HepG2 (cell line): ENCODE measurements around the gene HCRT. TPM values are rescaled to one million over a fixed set of nuclear protein-coding genes. Genes with fewer than 3 reads are reported as not detected.

Experiments used
- GATAD2A ChIP-seq: IDR thresholded peaks from 2 replicates; pipeline ENCODE4 v1.6.1; 2016
- HNF4G ChIP-seq, 2 experiments: sonication (generic) in 1 of 2; formaldehyde crosslinking in 1 of 2; IDR thresholded peaks; 2 replicates each; pipeline versions ENCODE4 v1.4.0 to v1.6.1; 2011 to 2020; ENCODE audit warnings: borderline replicate concordance in 2 of 2, low read depth in 2 of 2, mild to moderate bottlenecking in 2 of 2, low read length in 1 of 2, missing genetic modification reagents in 1 of 2, moderate library complexity in 1 of 2
- MAFF ChIP-seq: IDR thresholded peaks from 2 replicates; pipeline ENCODE4 v1.6.1; 2011; ENCODE audit warnings: low read depth, low read length, improper control_type of control experiment
- MLLT10 ChIP-seq: sonication (generic); formaldehyde crosslinking; IDR thresholded peaks from 2 replicates; pipeline ENCODE4 v1.4.0; 2020; ENCODE audit warnings: missing genetic modification reagents
- MTA3 ChIP-seq: sonication (generic); formaldehyde crosslinking; IDR thresholded peaks from 2 replicates; pipeline ENCODE4 v1.4.0; 2020; ENCODE audit warnings: missing genetic modification reagents
- NFIC ChIP-seq: IDR thresholded peaks from 2 replicates; pipeline ENCODE4 v1.6.1; 2012; ENCODE audit warnings: mild to moderate bottlenecking, low read length, inconsistent platforms
- NR2F2 ChIP-seq: IDR thresholded peaks from 2 replicates; pipeline ENCODE4 v1.6.1; 2012; ENCODE audit warnings: low read depth, inconsistent platforms, borderline replicate concordance
- RAD51 ChIP-seq: fragments of 450-650 bp; IDR thresholded peaks from 2 replicates; pipeline ENCODE4 v1.6.1; 2016; ENCODE audit warnings: borderline replicate concordance
- RBM22 ChIP-seq: fragments of 200-400 bp; formaldehyde crosslinking; optimal IDR thresholded peaks from 2 replicates; pipeline ENCODE3; 2017; ENCODE audit warnings: mild to moderate bottlenecking, low read length, moderate library complexity
- SMAD1 ChIP-seq: sonication (generic); formaldehyde crosslinking; IDR thresholded peaks from 2 replicates; pipeline ENCODE4 v1.4.0; 2020; ENCODE audit warnings: missing genetic modification reagents, low read depth, mild to moderate bottlenecking, borderline replicate concordance
- ZBTB20 ChIP-seq: sonication (generic); formaldehyde crosslinking; IDR thresholded peaks from 2 replicates; pipeline ENCODE4 v1.8.1; 2023; ENCODE audit warnings: missing genetic modification reagents, low read depth, mild to moderate bottlenecking, borderline replicate concordance
- ZNF143 ChIP-seq: sonication (generic); formaldehyde crosslinking; IDR thresholded peaks from 2 replicates; pipeline ENCODE4 v1.4.0; 2020; ENCODE audit warnings: missing genetic modification reagents
- ZNF543 ChIP-seq: sonication (generic); formaldehyde crosslinking; IDR thresholded peaks from 2 replicates; pipeline ENCODE4 v1.4.0; 2020; ENCODE audit warnings: mild to moderate bottlenecking, missing genetic modification reagents
- ZNF563 ChIP-seq: sonication (generic); formaldehyde crosslinking; IDR thresholded peaks from 2 replicates; pipeline ENCODE4 v1.8.0; 2022; ENCODE audit warnings: mild to moderate bottlenecking, moderate library complexity, missing genetic modification reagents
- ZNF616 ChIP-seq: sonication (generic); formaldehyde crosslinking; IDR thresholded peaks from 2 replicates; pipeline ENCODE4 v1.5.0; 2020; ENCODE audit warnings: low read depth, mild to moderate bottlenecking, missing genetic modification reagents
- polyA plus RNA-seq, 8 experiments: library from polyadenylated mRNA; depleted of rRNA in 3 of 8; stranded (reverse) in 7 of 8; unstranded in 1 of 8; fragments of >200 nt; fragmentation: Illumina TruSeq in 4 of 8; extraction: Trizol in 4 of 8; gene quantifications; 2 replicates each; pipeline versions ENCODE4 v1.2.1 to v1.2.3, GENCODE V29; 2011 to 2016; ENCODE audit warnings: low read depth in 4 of 8, missing spikeins in 1 of 8, mixed read lengths in 1 of 8; ENCODE audit not compliant: insufficient read depth in 1 of 8
- total RNA-seq, 5 experiments: library from RNA; depleted of rRNA; stranded (reverse); fragments of >200 nt; fragmentation: Illumina TruSeq; extraction: Trizol; gene quantifications; 2 replicates each; pipeline ENCODE4 v1.2.3, GENCODE V29; 2016; ENCODE audit warnings: low read depth in 1 of 5
- TF ChIP-seq, protein P1 (sequence below): sonication (generic); formaldehyde crosslinking; IDR thresholded peaks from 2 replicates; pipeline ENCODE4 v1.8.0; 2022; ENCODE audit warnings: missing genetic modification reagents, mild to moderate bottlenecking, borderline replicate concordance
- TF ChIP-seq, protein P2 (sequence below): sonication (generic); formaldehyde crosslinking; IDR thresholded peaks from 2 replicates; pipeline ENCODE4 v1.4.0; 2020; ENCODE audit warnings: low read depth, mild to moderate bottlenecking, missing genetic modification reagents
- TF ChIP-seq, protein P3 (sequence below), 2 experiments: fragments of 450-650 bp in 1 of 2; sonication (generic) in 1 of 2; formaldehyde crosslinking; IDR thresholded peaks; 2 replicates each; pipeline versions ENCODE4 v1.5.0 to v1.8.0; 2020 to 2022; ENCODE audit warnings: mild to moderate bottlenecking in 1 of 2, missing genetic modification reagents in 1 of 2
- TF ChIP-seq, protein P4 (sequence below): sonication (generic); formaldehyde crosslinking; IDR thresholded peaks from 2 replicates; pipeline ENCODE4 v1.8.1; 2023; ENCODE audit warnings: mild to moderate bottlenecking, missing genetic modification reagents
- TF ChIP-seq, protein P5 (sequence below): sonication (generic); formaldehyde crosslinking; conservative IDR thresholded peaks from 2 replicates; pipeline ENCODE4 v1.5.0; 2020; ENCODE audit warnings: missing genetic modification reagents
- TF ChIP-seq, protein P6 (sequence below): sonication (generic); formaldehyde crosslinking; IDR thresholded peaks from 2 replicates; pipeline ENCODE4 v1.8.0; 2023; ENCODE audit warnings: mild to moderate bottlenecking, missing genetic modification reagents

The HCRT gene
- total and polyA plus RNA-seq, 2 of the 13 experiments (the other 11 are each of a cell fraction or from before 2014, with no cell fraction given): not detected

DNA sequence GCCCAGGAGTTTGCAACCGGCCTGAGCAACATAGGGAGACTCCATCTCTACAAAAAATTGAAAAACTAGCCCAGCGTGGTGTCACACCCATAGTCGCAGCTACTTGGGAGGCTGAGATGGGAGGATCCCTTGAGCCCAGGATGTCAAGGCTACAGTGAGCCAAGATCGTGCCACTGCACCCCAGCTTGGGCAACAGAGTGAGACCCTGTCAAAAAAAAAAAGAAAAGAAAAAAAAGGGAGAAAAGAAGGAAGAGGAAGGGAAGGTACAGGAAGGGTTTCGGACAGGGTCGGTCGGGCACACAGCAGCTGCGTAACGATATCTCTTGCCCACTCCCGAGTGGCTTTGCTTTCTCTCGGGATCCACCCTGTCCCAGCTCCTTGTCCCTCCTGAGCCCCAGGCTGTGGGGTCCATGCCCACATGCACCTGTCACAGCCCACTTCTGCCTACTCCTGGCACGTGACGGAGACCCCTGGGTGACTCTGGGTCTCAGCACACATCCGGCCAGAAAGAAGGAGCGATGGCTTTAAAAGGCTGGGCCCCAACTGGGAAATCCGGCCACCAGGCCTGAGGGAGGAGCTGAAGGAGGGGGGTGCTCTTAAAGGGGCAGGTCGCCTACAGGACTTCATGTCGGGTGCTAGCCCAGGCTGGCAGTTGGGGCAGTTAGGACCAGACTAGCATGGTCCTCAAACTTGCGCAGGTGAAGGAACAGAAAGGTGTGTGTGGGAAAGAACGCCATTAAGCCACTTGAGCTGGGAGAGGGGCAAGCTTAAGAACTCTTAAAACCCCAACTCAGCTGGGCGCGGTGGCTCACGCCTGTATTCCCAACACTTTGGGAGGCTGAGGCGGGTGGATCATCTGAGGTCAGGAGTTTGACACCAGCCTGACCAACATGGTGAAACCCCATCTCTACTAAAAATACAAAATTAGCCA is 9.0 kb upstream of the HCRT start, which contains the start of gene GHDC (continued):
- TF ChIP-seq SMAD1 (CRISPR knock-in tag): peak; percentile 37; the same call in 1 of the 2 replicates
- TF ChIP-seq, protein P1, sequence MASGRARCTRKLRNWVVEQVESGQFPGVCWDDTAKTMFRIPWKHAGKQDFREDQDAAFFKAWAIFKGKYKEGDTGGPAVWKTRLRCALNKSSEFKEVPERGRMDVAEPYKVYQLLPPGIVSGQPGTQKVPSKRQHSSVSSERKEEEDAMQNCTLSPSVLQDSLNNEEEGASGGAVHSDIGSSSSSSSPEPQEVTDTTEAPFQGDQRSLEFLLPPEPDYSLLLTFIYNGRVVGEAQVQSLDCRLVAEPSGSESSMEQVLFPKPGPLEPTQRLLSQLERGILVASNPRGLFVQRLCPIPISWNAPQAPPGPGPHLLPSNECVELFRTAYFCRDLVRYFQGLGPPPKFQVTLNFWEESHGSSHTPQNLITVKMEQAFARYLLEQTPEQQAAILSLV (CRISPR knock-in tag): peak; percentile 70; the same call in 1 of the 2 replicates
- TF ChIP-seq MLLT10 (CRISPR knock-in tag): no peak
- no peak for TF ChIP-seq NFIC
- no peak for TF ChIP-seq MAFF
- TF ChIP-seq RAD51: 0 out of 2 replicates have a peak, but pooled peaks have one; percentile 22
- TF ChIP-seq, protein P2, sequence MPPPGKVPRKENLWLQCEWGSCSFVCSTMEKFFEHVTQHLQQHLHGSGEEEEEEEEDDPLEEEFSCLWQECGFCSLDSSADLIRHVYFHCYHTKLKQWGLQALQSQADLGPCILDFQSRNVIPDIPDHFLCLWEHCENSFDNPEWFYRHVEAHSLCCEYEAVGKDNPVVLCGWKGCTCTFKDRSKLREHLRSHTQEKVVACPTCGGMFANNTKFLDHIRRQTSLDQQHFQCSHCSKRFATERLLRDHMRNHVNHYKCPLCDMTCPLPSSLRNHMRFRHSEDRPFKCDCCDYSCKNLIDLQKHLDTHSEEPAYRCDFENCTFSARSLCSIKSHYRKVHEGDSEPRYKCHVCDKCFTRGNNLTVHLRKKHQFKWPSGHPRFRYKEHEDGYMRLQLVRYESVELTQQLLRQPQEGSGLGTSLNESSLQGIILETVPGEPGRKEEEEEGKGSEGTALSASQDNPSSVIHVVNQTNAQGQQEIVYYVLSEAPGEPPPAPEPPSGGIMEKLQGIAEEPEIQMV (CRISPR knock-in tag): 0 out of 2 replicates have a peak, but pooled peaks have one; percentile 49
- no peak for TF ChIP-seq ZNF543
- TF ChIP-seq, protein P3, sequence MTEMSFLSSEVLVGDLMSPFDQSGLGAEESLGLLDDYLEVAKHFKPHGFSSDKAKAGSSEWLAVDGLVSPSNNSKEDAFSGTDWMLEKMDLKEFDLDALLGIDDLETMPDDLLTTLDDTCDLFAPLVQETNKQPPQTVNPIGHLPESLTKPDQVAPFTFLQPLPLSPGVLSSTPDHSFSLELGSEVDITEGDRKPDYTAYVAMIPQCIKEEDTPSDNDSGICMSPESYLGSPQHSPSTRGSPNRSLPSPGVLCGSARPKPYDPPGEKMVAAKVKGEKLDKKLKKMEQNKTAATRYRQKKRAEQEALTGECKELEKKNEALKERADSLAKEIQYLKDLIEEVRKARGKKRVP (CRISPR knock-in tag; IDR thresholded peaks at IDR 0.05): no peak
- no peak for TF ChIP-seq RBM22
- no peak for TF ChIP-seq ZBTB20
- TF ChIP-seq, protein P4, sequence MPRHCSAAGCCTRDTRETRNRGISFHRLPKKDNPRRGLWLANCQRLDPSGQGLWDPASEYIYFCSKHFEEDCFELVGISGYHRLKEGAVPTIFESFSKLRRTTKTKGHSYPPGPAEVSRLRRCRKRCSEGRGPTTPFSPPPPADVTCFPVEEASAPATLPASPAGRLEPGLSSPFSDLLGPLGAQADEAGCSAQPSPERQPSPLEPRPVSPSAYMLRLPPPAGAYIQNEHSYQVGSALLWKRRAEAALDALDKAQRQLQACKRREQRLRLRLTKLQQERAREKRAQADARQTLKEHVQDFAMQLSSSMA: peak; percentile 64; the same call in 1 of the 2 replicates
- TF ChIP-seq, protein P5, sequence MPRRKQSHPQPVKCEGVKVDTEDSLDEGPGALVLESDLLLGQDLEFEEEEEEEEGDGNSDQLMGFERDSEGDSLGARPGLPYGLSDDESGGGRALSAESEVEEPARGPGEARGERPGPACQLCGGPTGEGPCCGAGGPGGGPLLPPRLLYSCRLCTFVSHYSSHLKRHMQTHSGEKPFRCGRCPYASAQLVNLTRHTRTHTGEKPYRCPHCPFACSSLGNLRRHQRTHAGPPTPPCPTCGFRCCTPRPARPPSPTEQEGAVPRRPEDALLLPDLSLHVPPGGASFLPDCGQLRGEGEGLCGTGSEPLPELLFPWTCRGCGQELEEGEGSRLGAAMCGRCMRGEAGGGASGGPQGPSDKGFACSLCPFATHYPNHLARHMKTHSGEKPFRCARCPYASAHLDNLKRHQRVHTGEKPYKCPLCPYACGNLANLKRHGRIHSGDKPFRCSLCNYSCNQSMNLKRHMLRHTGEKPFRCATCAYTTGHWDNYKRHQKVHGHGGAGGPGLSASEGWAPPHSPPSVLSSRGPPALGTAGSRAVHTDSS (CRISPR knock-in tag): no peak
- TF ChIP-seq, protein P6, sequence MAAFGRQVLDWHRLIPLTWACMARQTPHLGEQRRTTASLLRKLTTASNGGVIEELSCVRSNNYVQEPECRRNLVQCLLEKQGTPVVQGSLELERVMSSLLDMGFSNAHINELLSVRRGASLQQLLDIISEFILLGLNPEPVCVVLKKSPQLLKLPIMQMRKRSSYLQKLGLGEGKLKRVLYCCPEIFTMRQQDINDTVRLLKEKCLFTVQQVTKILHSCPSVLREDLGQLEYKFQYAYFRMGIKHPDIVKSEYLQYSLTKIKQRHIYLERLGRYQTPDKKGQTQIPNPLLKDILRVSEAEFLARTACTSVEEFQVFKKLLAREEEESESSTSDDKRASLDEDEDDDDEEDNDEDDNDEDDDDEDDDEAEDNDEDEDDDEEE (CRISPR knock-in tag): peak; percentile 94
- peak; percentile 64 for TF ChIP-seq ZNF143
- no peak for TF ChIP-seq MTA3 (CRISPR knock-in tag)
- TF ChIP-seq HNF4G (IDR thresholded peaks at IDR 0.05; ENCODE audit: borderline replicate concordance, low read depth, low read length): no peak
- TF ChIP-seq HNF4G (CRISPR knock-in tag; IDR thresholded peaks at IDR 0.05; ENCODE audit: borderline replicate concordance, low read depth): peak; percentile 32; the same call in 1 of the 2 replicates
- no peak for TF ChIP-seq NR2F2
- TF ChIP-seq GATAD2A (CRISPR knock-in tag): no peak; the same call in 1 of the 2 replicates
- no peak for TF ChIP-seq ZNF616 (CRISPR knock-in tag)
- TF ChIP-seq ZNF563: peak; percentile 86; the same call in 1 of the 2 replicates
